PFSK-1 (cell line): Measurements from ENCODE around the gene TOMM34.

Experiments
- FOXP2 ChIP-seq: optimal IDR thresholded peaks from 2 replicates; pipeline ENCODE3; 2011; ENCODE audit warnings: borderline replicate concordance, control low read depth, inconsistent platforms; ENCODE audit not compliant: insufficient read depth; ENCODE audit errors: extremely low read length, extremely low read depth
- POLR2AphosphoS5 ChIP-seq: IDR thresholded peaks from 2 replicates; pipeline ENCODE4 v1.6.1; 2012; ENCODE audit warnings: low read depth, mild to moderate bottlenecking, control low read depth, low read length, moderate library complexity
- SIN3A ChIP-seq: IDR thresholded peaks from 2 replicates; pipeline ENCODE4 v1.6.1; 2012; ENCODE audit warnings: mild to moderate bottlenecking, low read length, moderate library complexity, borderline replicate concordance; ENCODE audit not compliant: insufficient read depth
- TAF1 ChIP-seq: IDR thresholded peaks from 2 replicates; pipeline ENCODE4 v1.6.1; 2012; ENCODE audit warnings: low read length, control low read depth, borderline replicate concordance; ENCODE audit not compliant: insufficient read depth
- TF ChIP-seq, protein P1 (sequence below), 2 experiments: IDR thresholded peaks; 2 replicates each; pipeline versions ENCODE4 v1.6.1 to v1.8.0; 2011 to 2012; ENCODE audit warnings: low read depth in 2 of 2, low read length in 2 of 2, control low read depth in 1 of 2, inconsistent platforms in 1 of 2, mild to moderate bottlenecking in 1 of 2, moderate library complexity in 1 of 2; ENCODE audit not compliant: insufficient read depth in 1 of 2

Gene TOMM34

DNA sequence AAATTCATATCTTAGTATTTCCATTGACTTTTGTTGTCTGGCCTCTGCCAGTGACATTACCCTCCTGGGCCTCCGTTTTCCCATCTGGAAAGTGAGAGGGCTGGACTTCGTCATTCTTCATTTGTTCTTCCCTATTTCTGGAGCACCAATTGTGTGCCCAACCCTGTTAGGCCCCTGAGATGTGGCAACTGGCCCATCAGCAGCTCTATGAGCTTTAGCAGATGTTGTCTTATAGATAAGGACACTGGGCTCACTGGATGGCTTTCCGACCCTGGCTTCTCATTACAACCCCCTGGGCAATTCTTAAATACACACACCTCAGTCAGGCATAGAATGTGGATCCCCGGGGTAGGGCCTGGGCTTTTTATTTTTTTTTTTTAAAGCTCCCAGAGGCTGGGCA is 35.7 kb downstream of the TOMM34 start:
- no peak for TF ChIP-seq TAF1
- no peak for TF ChIP-seq FOXP2
- TF ChIP-seq SIN3A = no peak
- TF ChIP-seq POLR2AphosphoS5 = no peak
- TF ChIP-seq, protein P1, sequence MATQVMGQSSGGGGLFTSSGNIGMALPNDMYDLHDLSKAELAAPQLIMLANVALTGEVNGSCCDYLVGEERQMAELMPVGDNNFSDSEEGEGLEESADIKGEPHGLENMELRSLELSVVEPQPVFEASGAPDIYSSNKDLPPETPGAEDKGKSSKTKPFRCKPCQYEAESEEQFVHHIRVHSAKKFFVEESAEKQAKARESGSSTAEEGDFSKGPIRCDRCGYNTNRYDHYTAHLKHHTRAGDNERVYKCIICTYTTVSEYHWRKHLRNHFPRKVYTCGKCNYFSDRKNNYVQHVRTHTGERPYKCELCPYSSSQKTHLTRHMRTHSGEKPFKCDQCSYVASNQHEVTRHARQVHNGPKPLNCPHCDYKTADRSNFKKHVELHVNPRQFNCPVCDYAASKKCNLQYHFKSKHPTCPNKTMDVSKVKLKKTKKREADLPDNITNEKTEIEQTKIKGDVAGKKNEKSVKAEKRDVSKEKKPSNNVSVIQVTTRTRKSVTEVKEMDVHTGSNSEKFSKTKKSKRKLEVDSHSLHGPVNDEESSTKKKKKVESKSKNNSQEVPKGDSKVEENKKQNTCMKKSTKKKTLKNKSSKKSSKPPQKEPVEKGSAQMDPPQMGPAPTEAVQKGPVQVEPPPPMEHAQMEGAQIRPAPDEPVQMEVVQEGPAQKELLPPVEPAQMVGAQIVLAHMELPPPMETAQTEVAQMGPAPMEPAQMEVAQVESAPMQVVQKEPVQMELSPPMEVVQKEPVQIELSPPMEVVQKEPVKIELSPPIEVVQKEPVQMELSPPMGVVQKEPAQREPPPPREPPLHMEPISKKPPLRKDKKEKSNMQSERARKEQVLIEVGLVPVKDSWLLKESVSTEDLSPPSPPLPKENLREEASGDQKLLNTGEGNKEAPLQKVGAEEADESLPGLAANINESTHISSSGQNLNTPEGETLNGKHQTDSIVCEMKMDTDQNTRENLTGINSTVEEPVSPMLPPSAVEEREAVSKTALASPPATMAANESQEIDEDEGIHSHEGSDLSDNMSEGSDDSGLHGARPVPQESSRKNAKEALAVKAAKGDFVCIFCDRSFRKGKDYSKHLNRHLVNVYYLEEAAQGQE (IDR thresholded peaks at IDR 0.05; ENCODE audit: insufficient read depth in 1 of 2, low read depth in 2 of 2, low read length in 2 of 2) = no peak

DNA sequence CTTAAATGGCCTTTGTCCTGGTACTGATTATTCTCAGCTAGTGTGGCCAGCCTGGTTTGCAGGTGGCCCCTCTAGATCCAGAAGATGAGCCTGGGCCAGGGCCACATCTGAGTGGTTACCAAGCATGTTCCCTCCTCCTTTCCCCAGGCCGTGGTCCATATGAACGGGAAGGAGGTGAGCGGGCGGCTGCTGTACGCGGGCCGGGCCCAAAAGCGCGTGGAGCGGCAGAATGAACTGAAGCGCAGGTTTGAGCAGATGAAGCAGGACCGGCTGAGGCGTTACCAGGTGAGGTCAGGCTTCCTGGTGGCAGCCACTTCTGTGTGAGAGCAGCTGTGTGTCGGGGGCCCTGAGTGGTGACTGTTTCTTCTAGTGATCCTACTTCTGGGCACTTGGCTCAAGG is 38.8 kb downstream of the TOMM34 start:
- no peak for TF ChIP-seq POLR2AphosphoS5
- no peak for TF ChIP-seq TAF1
- TF ChIP-seq, protein P1 (IDR thresholded peaks at IDR 0.05; ENCODE audit: insufficient read depth in 1 of 2, low read depth in 2 of 2, low read length in 2 of 2) = no peak
- TF ChIP-seq SIN3A = no peak
- no peak for TF ChIP-seq FOXP2

DNA sequence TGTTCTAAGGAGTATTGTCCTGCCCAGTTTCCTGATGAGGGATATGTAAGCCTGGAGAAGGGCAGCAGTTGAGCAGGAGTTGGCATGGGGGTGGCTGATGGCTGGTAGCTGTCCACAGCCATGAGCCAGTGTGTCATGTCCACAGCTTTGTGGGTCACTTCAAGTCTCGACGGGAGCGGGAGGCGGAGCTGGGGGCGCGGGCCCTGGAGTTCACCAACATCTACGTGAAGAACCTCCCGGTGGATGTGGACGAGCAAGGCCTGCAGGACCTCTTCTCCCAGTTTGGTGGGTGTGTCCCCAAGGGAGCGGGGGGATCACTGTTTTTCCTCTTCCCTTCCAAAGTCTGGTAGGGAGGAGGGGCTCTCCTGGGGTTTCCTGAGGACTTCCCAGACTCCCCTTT is 41.4 kb downstream of the TOMM34 start:
- TF ChIP-seq TAF1 (no peak), SIN3A (no peak), POLR2AphosphoS5 (no peak)
- TF ChIP-seq, protein P1 (IDR thresholded peaks at IDR 0.05; ENCODE audit: insufficient read depth in 1 of 2, low read depth in 2 of 2, low read length in 2 of 2) = no peak

DNA sequence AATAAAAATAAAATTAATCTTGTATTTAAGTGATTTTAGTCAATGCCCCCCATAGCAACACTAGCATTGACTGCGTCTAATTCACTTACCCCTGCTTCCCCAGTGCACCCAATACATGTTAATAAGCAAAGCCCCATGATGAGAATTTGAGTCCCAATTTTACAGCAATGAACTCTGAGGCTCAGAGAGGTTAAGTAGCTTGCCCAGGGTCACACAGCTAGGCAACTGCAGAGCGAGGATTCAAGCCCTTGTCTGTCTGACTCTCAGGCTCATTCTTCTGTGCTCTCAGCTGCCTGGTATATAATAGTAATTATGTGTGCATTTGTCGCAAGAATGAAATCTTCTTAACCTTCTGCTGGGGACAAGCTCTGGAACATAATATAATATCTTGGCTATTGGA is 41.9 kb downstream of the TOMM34 start:
- TF ChIP-seq POLR2AphosphoS5 (no peak), SIN3A (no peak), FOXP2 (no peak), TAF1 (no peak)
- TF ChIP-seq, protein P1 (IDR thresholded peaks at IDR 0.05; ENCODE audit: insufficient read depth in 1 of 2, low read depth in 2 of 2, low read length in 2 of 2) = no peak

DNA sequence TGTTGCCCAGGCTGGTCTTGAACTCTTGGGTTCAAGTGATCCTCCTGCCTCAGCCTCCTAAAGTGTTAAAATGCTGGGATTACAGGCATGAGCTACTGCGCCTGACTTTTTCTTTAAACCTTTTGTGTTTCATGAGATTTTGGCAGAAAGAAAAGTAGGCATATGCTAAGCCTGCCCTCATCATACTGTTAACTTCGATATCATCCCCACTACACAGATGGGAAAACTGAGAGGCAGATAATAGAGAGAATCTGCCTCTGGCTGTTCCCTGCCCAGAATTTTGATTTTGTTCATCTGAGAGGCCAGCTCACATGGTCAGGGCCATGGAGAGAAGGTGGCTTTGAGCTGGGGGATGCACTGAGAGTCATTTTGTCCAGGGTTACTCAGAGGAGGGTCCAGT is 42.8 kb downstream of the TOMM34 start:
- TF ChIP-seq FOXP2 = no peak
- TF ChIP-seq POLR2AphosphoS5 = no peak
- TF ChIP-seq TAF1 = no peak
- TF ChIP-seq, protein P1 (IDR thresholded peaks at IDR 0.05; ENCODE audit: insufficient read depth in 1 of 2, low read depth in 2 of 2, low read length in 2 of 2) = no peak
- TF ChIP-seq SIN3A = no peak
